Heart left ventricle (tissue), 16 donors: ENCODE results near the gene DOLPP1. TPM values are rescaled to one million over a fixed set of nuclear protein-coding genes. Genes with fewer than 3 reads are reported as not detected.

Experiments used
- ATAC-seq, 4 donors: fragments of 200-7000 bp; cut with Tn5 transposase; one replicate each; pipeline ENCODE4 v1.9.1; 2020 to 2022; ENCODE audit warnings: moderate library complexity in 4 of 4, mild to moderate bottlenecking in 3 of 4, moderate number of reproducible peaks in 1 of 4
- DNase-seq, 5 donors: peaks; one replicate each; pipeline ENCODE4 v3.0.0-alpha.2; 2020
- H3K27ac ChIP-seq, 12 donors: fragments of 200-600 bp; sonication (generic) in 4 of 12; one replicate each; pipeline versions ENCODE4 v1.5.0 to v1.8.0; 2016 to 2022; ENCODE audit warnings: mild to moderate bottlenecking in 2 of 12
- H3K27me3 ChIP-seq, 9 donors: fragments of 200-600 bp; sonication (generic) in 2 of 9; one replicate each; pipeline versions ENCODE4 v1.5.1 to v1.8.0; 2016 to 2022; ENCODE audit warnings: mild to moderate bottlenecking in 3 of 9
- H3K36me3 ChIP-seq, 9 donors: fragments of 200-600 bp; sonication (generic) in 2 of 9; one replicate each; pipeline versions ENCODE4 v1.5.0 to v1.8.0; 2018 to 2022; ENCODE audit warnings: mild to moderate bottlenecking in 2 of 9
- H3K4me1 ChIP-seq, 12 donors: fragments of 200-600 bp; sonication (generic) in 4 of 12; one replicate each; pipeline versions ENCODE4 v1.5.0 to v1.8.0; 2016 to 2022; ENCODE audit warnings: mild to moderate bottlenecking in 3 of 12
- H3K4me3 ChIP-seq, 12 donors: fragments of 200-600 bp; sonication (generic) in 4 of 12; one replicate each; pipeline versions ENCODE4 v1.5.0 to v1.8.0; 2017 to 2022; ENCODE audit warnings: mild to moderate bottlenecking in 9 of 12, moderate library complexity in 4 of 12
- H3K9me3 ChIP-seq, 12 donors: fragments of 200-600 bp; sonication (generic) in 4 of 12; one replicate each; pipeline versions ENCODE4 v1.5.0 to v1.8.0; 2016 to 2022; ENCODE audit warnings: mild to moderate bottlenecking in 1 of 12
- POLR2A ChIP-seq, 2 donors: fragments of 450-650 bp; IDR thresholded peaks; one replicate each; pipeline ENCODE4 v1.6.1; 2017; ENCODE audit warnings: antibody characterized with exemption in 2 of 2, mild to moderate bottlenecking in 2 of 2, moderate library complexity in 2 of 2
- WGBS, 4 donors: extraction: QIAGEN DNeasy Blood & Tissue Kit in 2 of 4; methylation state at CpG; one replicate each; pipeline versions ENCODE4 v1.1.5 to v1.1.7; 2013 to 2018; 5-methylcytosine and 5-hydroxymethylcytosine counted together
- intact Hi-C, 10 donors: fragments of 100-400 bp; cut with DNase I; formaldehyde crosslinking; loops; one replicate each; pipeline versions ENCODE4 v1.11.1 to v1.14.2; 2022
- polyA plus RNA-seq, 2 donors: library from polyadenylated mRNA; stranded (reverse); fragments of 200-250 nt; gene quantifications; one replicate each; pipeline ENCODE4 v1.2.3, GENCODE V29; 2013
- total RNA-seq, 9 donors: library from RNA; depleted of rRNA in 2 of 9; stranded (reverse); fragments of >200 nt in 2 of 9; fragmentation: NEBNext Ultra II Directional in 3 of 9; extraction: Animal tissue kit (Norgen Biotek cat#: 25700) in 3 of 9; gene quantifications; one replicate each; pipeline versions ENCODE4 v1.1.0 to v1.2.4, GENCODE V29; 2016 to 2023
- TF ChIP-seq, protein P1 (sequence below), 12 donors: fragments of 200-600 bp; sonication (generic) in 4 of 12; IDR thresholded peaks; one replicate each; pipeline versions ENCODE4 v1.5.0 to v1.8.0; 2018 to 2022; ENCODE audit warnings: antibody characterized with exemption in 12 of 12, mild to moderate bottlenecking in 5 of 12
- donor health status: ischemic (EF 13 %, LVEDD 7.1; RV severe dilation, severe dysfunction).
- donor health status: healthy with polysubstance abuse.
- donor health status: DM: no; HTN: yes; CAD: no.
- donor health status: DM: no; HTN: no; CAD: no.
- donor health status: ischemic (EF 25% LVEDD 6.9; RV normal size, moderate dysfunction).
- donor health status: ischemic (EF 25% LVEDD 5.7; RV mildly dilated, moderate dysfunction).
- donor health status: healthy.
- donor health status: DM: yes; HTN: yes; CAD: no.
- donor health status: ischemic (EF 35%, LVEDD 5.7; RV mildly dilated, moderate dysfunction).
- donor health status: nonischemic (EF 11% LVEDD 7.7; RV severe dilation, severe dysfunction).
- donor health status: DM: yes; HTN: yes; CAD: no.
- donor health status: PGD.
- donor health status: ischemic (EF 29% LVEDD 5.4; RV normal size, mild dysfunction).
- donor health status: nonischemic (EF 23%, LVEDD 6.1; RV moderate dilation, normal function).

DOLPP1 gene
- total and polyA plus RNA-seq, 11 donors = 3.0 to 11.5 (median 5.8) TPM

DNA sequence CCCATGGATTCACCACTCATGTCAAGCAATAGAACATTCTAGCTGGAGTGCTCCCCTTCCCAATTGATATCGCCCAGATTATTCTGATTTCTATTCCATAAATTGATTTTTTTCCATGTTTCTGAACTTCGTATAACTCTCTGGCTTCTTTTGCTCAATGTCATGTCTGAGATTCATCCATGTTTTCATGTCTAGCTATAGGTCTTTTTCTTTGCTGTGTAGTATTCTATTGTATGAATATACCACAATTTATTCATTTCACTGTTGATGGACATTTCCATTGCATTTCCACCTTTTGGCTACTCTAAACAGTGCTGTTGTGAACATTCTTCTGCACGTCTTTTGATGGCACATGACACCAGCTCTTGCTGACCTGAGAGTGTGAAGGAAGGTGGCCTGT, 49.9 kb downstream of the DOLPP1 start:
- Histone ChIP-seq H3K9me3 (no peaks in the 10 kb centered on the region), H3K27ac (no peak overlapping the region), H3K36me3 (peaks cover 0 to 89% (median 61%) of the 10 kb centered on the region in 9 donors), H3K4me1 (peaks cover 0 to 19% (median 0%) of the 10 kb centered on the region in 12 donors), H3K4me3 (no peak overlapping the region), H3K27me3 (no peaks in the 10 kb centered on the region)
- DNase-seq = no peak
- 64 to 86% (median 74%) methylated on average over 3 of the region's 3 CpGs for WGBS, 4 donors
- ATAC-seq = no peak
- TF ChIP-seq POLR2A (IDR thresholded peaks at IDR 0.05) = no peak
- TF ChIP-seq, protein P1, sequence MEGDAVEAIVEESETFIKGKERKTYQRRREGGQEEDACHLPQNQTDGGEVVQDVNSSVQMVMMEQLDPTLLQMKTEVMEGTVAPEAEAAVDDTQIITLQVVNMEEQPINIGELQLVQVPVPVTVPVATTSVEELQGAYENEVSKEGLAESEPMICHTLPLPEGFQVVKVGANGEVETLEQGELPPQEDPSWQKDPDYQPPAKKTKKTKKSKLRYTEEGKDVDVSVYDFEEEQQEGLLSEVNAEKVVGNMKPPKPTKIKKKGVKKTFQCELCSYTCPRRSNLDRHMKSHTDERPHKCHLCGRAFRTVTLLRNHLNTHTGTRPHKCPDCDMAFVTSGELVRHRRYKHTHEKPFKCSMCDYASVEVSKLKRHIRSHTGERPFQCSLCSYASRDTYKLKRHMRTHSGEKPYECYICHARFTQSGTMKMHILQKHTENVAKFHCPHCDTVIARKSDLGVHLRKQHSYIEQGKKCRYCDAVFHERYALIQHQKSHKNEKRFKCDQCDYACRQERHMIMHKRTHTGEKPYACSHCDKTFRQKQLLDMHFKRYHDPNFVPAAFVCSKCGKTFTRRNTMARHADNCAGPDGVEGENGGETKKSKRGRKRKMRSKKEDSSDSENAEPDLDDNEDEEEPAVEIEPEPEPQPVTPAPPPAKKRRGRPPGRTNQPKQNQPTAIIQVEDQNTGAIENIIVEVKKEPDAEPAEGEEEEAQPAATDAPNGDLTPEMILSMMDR (IDR thresholded peaks at IDR 0.05) = no peak
- intact Hi-C loops = loop anchor here in 9 of 10 donors (1.0 to 10.0 kb wide), 8 partner anchors 480 to 664 kb away; partner anchors contain the start of genes C9orf50 (in 1 of the 9) and NTMT1 (in 1 of the 9)

DNA sequence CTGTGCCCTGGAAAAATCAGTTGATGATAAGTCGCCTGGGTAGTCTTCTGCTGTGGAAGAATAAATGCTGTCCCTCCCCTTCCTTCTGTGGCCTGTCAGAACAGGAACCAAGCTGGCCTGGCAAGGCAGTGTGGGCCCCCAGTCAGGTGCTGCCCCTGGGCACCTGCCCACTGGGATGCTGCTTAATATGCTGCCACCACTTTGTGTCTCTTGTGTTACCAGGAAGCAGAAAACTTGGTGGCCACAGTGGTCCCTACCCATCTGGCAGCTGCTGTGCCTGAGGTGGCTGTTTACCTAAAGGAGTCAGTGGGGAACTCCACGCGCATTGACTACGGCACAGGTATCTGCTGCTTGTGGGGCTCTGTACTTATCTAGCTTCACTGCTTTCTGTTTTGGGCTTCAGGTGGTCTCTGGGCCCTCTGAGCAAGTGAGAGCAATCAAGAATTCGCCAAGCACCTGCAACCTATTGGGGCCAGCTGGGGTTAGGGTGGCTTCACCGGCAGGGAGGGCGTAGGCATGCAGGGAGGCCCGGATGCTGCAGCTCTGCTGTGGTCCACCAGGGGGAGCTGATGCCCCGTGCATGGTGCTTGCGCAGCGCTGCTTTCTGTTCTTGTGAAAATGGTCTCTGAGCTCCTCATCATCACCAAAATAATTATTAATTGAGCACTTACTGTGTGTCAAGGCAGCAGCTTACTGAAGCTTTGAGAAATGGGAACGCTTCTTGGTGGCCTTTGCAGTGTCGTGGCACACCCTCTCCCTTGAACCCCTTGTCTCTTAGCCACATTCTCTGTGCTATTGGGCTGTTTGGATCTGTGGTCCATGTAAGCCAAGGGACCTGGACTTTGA, 50.6 kb downstream of the DOLPP1 start:
- no peaks in the 10 kb centered on the region for H3K27me3 ChIP-seq
- no peak overlapping the region for H3K27ac ChIP-seq
- H3K4me1 ChIP-seq = peaks cover 0 to 17% (median 0%) of the 10 kb centered on the region in 12 donors
- H3K9me3 ChIP-seq = no peaks in the 10 kb centered on the region
- WGBS, 4 donors = 42 to 54% (median 51%) methylated on average over 13 of the region's 13 CpGs
- peaks cover 0 to 93% (median 62%) of the 10 kb centered on the region in 9 donors for H3K36me3 ChIP-seq
- ATAC-seq (peak; percentile 55 to 88 (median 86)), DNase-seq (peak; percentile 75 to 87 (median 78))
- intact Hi-C loops = loop anchor here in 9 of 10 donors (1.0 to 10.0 kb wide), 8 partner anchors 479 to 663 kb away; partner anchors contain the start of genes C9orf50 (in 1 of the 9) and NTMT1 (in 1 of the 9)
- no peak for TF ChIP-seq POLR2A (IDR thresholded peaks at IDR 0.05)
- TF ChIP-seq, protein P1 (IDR thresholded peaks at IDR 0.05) = peak; percentile 92 to 99 (median 98)
- no peak overlapping the region for H3K4me3 ChIP-seq

DNA sequence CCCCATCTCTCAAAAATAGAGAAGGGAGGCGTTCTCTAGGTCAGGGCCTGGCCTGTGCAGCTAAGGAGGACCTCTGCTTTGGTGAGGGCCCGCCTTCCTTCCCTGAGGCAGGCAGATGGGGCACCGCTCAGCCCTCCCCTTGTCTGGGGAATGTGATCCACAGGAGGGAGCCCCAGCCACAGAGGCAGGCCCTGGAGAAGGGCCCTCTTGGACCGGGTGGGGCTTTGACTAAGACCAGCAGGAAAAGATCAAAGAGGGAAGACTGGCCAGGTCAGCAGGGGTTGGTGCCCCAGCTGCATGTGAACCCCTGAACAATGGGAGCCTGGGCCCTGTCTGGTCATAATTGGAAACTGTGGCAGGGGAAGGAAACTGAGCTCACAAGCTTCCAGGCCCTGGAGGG, 52.2 kb downstream of the DOLPP1 start:
- ATAC-seq (no peak), DNase-seq (no peak)
- Histone ChIP-seq H3K4me1 (peaks cover 0 to 16% (median 5%) of the 10 kb centered on the region in 12 donors), H3K4me3 (no peak overlapping the region), H3K9me3 (no peaks in the 10 kb centered on the region), H3K27ac (no peak overlapping the region), H3K36me3 (peaks cover 0 to 93% (median 69%) of the 10 kb centered on the region in 9 donors), H3K27me3 (no peaks in the 10 kb centered on the region)
- WGBS, 4 donors = 82 to 89% (median 88%) methylated on average over 4 of the region's 4 CpGs
- TF ChIP-seq, protein P1 (IDR thresholded peaks at IDR 0.05) = no peak
- no peak for TF ChIP-seq POLR2A (IDR thresholded peaks at IDR 0.05)
- intact Hi-C loops = loop anchor here in 5 of 10 donors (2.0 to 10.0 kb wide), 5 partner anchors 478 to 662 kb away; partner anchors contain the start of genes C9orf50 (in 1 of the 5) and NTMT1 (in 1 of the 5)

DNA sequence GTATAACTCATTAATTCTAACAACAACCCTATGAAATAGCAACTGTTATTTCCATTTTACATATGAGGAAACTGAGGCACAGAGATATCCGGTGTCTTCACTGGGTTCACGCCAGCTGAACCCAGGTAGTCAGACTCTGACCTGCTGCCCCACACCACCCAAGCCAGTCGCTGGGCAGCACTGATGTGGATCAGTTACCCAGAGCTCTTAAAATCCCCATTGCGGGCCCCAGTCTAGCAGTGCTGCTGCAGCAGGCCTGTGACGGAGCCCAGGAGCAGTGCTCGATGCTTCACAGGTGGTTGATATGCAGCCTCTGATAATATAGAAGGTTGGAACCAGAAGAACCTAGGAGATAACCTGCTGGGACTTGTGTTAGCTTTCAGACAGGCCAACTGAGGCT, 54.6 kb downstream of the DOLPP1 start:
- H3K4me1 ChIP-seq = peaks cover 0 to 39% (median 27%) of the 10 kb centered on the region in 12 donors
- TF ChIP-seq POLR2A (IDR thresholded peaks at IDR 0.05) = no peak
- TF ChIP-seq, protein P1 (IDR thresholded peaks at IDR 0.05) = no peak
- ATAC-seq (no peak), DNase-seq (no peak)
- intact Hi-C loops = loop anchor here in 5 of 10 donors (5.0 to 10.0 kb wide), 4 partner anchors 362 to 659 kb away; no protein-coding TSS in a partner anchor
- no peak overlapping the region for H3K4me3 ChIP-seq
- H3K9me3 ChIP-seq = no peaks in the 10 kb centered on the region
- peaks cover 0 to 73% (median 52%) of the 10 kb centered on the region in 9 donors for H3K36me3 ChIP-seq
- no peaks in the 10 kb centered on the region for H3K27me3 ChIP-seq
- no peak overlapping the region for H3K27ac ChIP-seq
- WGBS, 4 donors = 76 to 87% (median 85%) methylated on average over 4 to 6 of the region's 6 CpGs
